NT2/D1 (cell line): Measurements from ENCODE around the gene ERCC1.
A peak's percentile ranks its signal among the peaks of the same experiment; 100 is the strongest.

ENCODE experiments used
- DNase-seq: peaks from one replicate; pipeline ENCODE4 v3.0.0-alpha.2; 2011; ENCODE audit warnings: low read depth, low spot score
- H3K27me3 ChIP-seq: 2 replicates; pipeline ENCODE4 v1.6.0; 2011; ENCODE audit warnings: mild to moderate bottlenecking; ENCODE audit not compliant: insufficient read length, insufficient read depth
- H3K36me3 ChIP-seq: 2 replicates; pipeline ENCODE4 v1.6.1; 2011; ENCODE audit warnings: mild to moderate bottlenecking, low read length, mixed read lengths; ENCODE audit not compliant: insufficient read depth, insufficient read length
- H3K4me1 ChIP-seq: 2 replicates; pipeline ENCODE4 v1.5.1; 2011; ENCODE audit not compliant: insufficient read depth, insufficient read length
- H3K4me3 ChIP-seq: 2 replicates; pipeline ENCODE4 v1.5.1; 2011; ENCODE audit warnings: low read depth; ENCODE audit not compliant: insufficient read length
- H3K9ac ChIP-seq: 2 replicates; pipeline ENCODE4 v1.6.0; 2011; ENCODE audit warnings: low read depth; ENCODE audit not compliant: insufficient read length
- H3K9me3 ChIP-seq: 2 replicates; pipeline ENCODE4 v1.5.1; 2011; ENCODE audit warnings: mild to moderate bottlenecking, low read length; ENCODE audit not compliant: insufficient read depth
- SUZ12 ChIP-seq: IDR thresholded peaks from 2 replicates; pipeline ENCODE4 v1.6.1; 2011; ENCODE audit not compliant: insufficient read length, insufficient read depth; ENCODE audit errors: extremely low read depth
- YY1 ChIP-seq: IDR thresholded peaks from 2 replicates; pipeline ENCODE4 v1.6.1; 2011; ENCODE audit not compliant: insufficient read length, insufficient read depth
- ZNF274 ChIP-seq: IDR thresholded peaks from 2 replicates; pipeline ENCODE4 v1.6.1; 2011; ENCODE audit warnings: mild to moderate bottlenecking, low read depth, low read length

ERCC1 gene

GRCh38 chr19:45464274-45464673 is 40.6 kb upstream of the ERCC1 start:
- no peak for TF ChIP-seq YY1
- TF ChIP-seq ZNF274: no peak
- no peak for TF ChIP-seq SUZ12
- H3K27me3 ChIP-seq: no peaks in the 10 kb centered on the region
- no peak for DNase-seq
- H3K36me3 ChIP-seq: no peaks in the 10 kb centered on the region
- H3K4me3 ChIP-seq: no peak overlapping the region
- H3K9me3 ChIP-seq: no peaks in the 10 kb centered on the region
- no peak overlapping the region for H3K9ac ChIP-seq
- H3K4me1 ChIP-seq: peaks cover 3% of the 10 kb centered on the region

GRCh38 chr19:45463241-45463640 is 39.5 kb upstream of the ERCC1 start:
- peaks cover 3% of the 10 kb centered on the region for H3K4me1 ChIP-seq

GRCh38 chr19:45462174-45462573 is 38.5 kb upstream of the ERCC1 start:
- TF ChIP-seq SUZ12 (no peak), ZNF274 (no peak), YY1 (no peak)
- no peak overlapping the region for H3K4me3 ChIP-seq

More at GRCh38 chr19:45463241-45463640, 39.5 kb upstream of the ERCC1 start:
- no peak for DNase-seq
- no peaks in the 10 kb centered on the region for H3K9me3 ChIP-seq
- no peak overlapping the region for H3K9ac ChIP-seq
- H3K36me3 ChIP-seq: no peaks in the 10 kb centered on the region
- TF ChIP-seq YY1 (no peak), ZNF274 (no peak), SUZ12 (no peak)
- H3K27me3 ChIP-seq: no peaks in the 10 kb centered on the region
- no peak overlapping the region for H3K4me3 ChIP-seq

GRCh38 chr19:45460807-45461347 is 37.2 kb upstream of the ERCC1 start:
- no peaks in the 10 kb centered on the region for H3K27me3 ChIP-seq
- H3K4me3 ChIP-seq: no peak overlapping the region
- H3K9ac ChIP-seq: no peak overlapping the region
- no peaks in the 10 kb centered on the region for H3K36me3 ChIP-seq
- DNase-seq: no peak
- peaks cover 3% of the 10 kb centered on the region for H3K4me1 ChIP-seq
- no peaks in the 10 kb centered on the region for H3K9me3 ChIP-seq
- TF ChIP-seq ZNF274 (no peak), YY1 (no peak), SUZ12 (no peak)

More at GRCh38 chr19:45462174-45462573, 38.5 kb upstream of the ERCC1 start:
- Histone ChIP-seq H3K36me3 (no peaks in the 10 kb centered on the region), H3K9me3 (no peaks in the 10 kb centered on the region), H3K9ac (no peak overlapping the region), H3K27me3 (no peaks in the 10 kb centered on the region), H3K4me1 (peaks cover 3% of the 10 kb centered on the region)
- DNase-seq: no peak

GRCh38 chr19:45457776-45458175 is 34.1 kb upstream of the ERCC1 start:
- no peaks in the 10 kb centered on the region for H3K36me3 ChIP-seq
- TF ChIP-seq ZNF274: no peak
- no peak for TF ChIP-seq SUZ12
- no peak for TF ChIP-seq YY1
- no peak overlapping the region for H3K9ac ChIP-seq
- no peaks in the 10 kb centered on the region for H3K27me3 ChIP-seq
- H3K9me3 ChIP-seq: no peaks in the 10 kb centered on the region
- DNase-seq: no peak
- no peaks in the 10 kb centered on the region for H3K4me1 ChIP-seq
- H3K4me3 ChIP-seq: no peak overlapping the region

- TF ChIP-seq SUZ12 (no peak), YY1 (no peak), ZNF274 (no peak)
- Histone ChIP-seq H3K4me1 (no peaks in the 10 kb centered on the region), H3K9me3 (no peaks in the 10 kb centered on the region), H3K9ac (peak overlapping the region; percentile 9), H3K4me3 (no peak overlapping the region), H3K27me3 (peaks cover 4% of the 10 kb centered on the region), H3K36me3 (no peaks in the 10 kb centered on the region)
- DNase-seq: no peak
Measured at GRCh38 chr19:45456500-45456815, 32.7 kb upstream of the ERCC1 start.

- H3K9ac ChIP-seq: peak overlapping the region; percentile 9
Measured at GRCh38 chr19:45455707-45456499, 32.2 kb upstream of the ERCC1 start.

More at GRCh38 chr19:45455707-45456499, 32.2 kb upstream of the ERCC1 start:
- Histone ChIP-seq H3K9me3 (no peaks in the 10 kb centered on the region), H3K27me3 (peaks cover 10% of the 10 kb centered on the region), H3K4me3 (no peak overlapping the region), H3K36me3 (no peaks in the 10 kb centered on the region), H3K4me1 (no peaks in the 10 kb centered on the region)
- peak; percentile 78 for DNase-seq
- TF ChIP-seq YY1 (no peak), ZNF274 (no peak), SUZ12 (no peak)
